Sigmoid colon (tissue), 7 donors: ENCODE measurements around the gene TP53BP2. TPM values are rescaled to one million over a fixed set of nuclear protein-coding genes. Genes with fewer than 3 reads are reported as not detected.
"Not testable (repeated sequence)": the region's sequence is repeated elsewhere in the genome, so short reads cannot be mapped to it uniquely, and the experiment has no call there.

Experiments used
- DNase-seq: peaks from one replicate; pipeline ENCODE4 v3.0.0-alpha.2; 2019
- H3K27ac ChIP-seq, 4 donors: fragments of 200-600 bp; sonication (generic); one replicate each; pipeline ENCODE4 v1.5.1; 2016 to 2019; ENCODE audit warnings: mild to moderate bottlenecking in 1 of 4
- H3K27me3 ChIP-seq, 3 donors: fragments of 200-600 bp; sonication (generic); one replicate each; pipeline ENCODE4 v1.5.1; 2019; ENCODE audit warnings: mild to moderate bottlenecking in 1 of 3
- H3K36me3 ChIP-seq, 4 donors: fragments of 200-600 bp; sonication (generic); one replicate each; pipeline ENCODE4 v1.5.1; 2016 to 2019
- H3K4me1 ChIP-seq, 4 donors: fragments of 200-600 bp; sonication (generic); one replicate each; pipeline ENCODE4 v1.5.1; 2017 to 2019
- H3K4me3 ChIP-seq, 4 donors: fragments of 200-600 bp; sonication (generic); one replicate each; pipeline ENCODE4 v1.5.1; 2017 to 2019; ENCODE audit warnings: mild to moderate bottlenecking in 2 of 4, moderate library complexity in 1 of 4
- H3K9me3 ChIP-seq, 4 donors: fragments of 200-600 bp in 3 of 4; sonication (generic) in 3 of 4; one replicate each; pipeline versions ENCODE4 v1.5.1 to v1.6.1; 2013 to 2019
- CTCF ChIP-seq, 4 experiments: fragments of 450-650 bp in 3 of 4; fragments of 200-600 bp in 1 of 4; IDR thresholded peaks; one replicate each; pipeline ENCODE4 v1.5.1; 2016 to 2019; ENCODE audit warnings: antibody characterized with exemption in 4 of 4, mild to moderate bottlenecking in 3 of 4, moderate library complexity in 2 of 4
- EP300 ChIP-seq, 4 donors: sonication (generic); formaldehyde crosslinking; IDR thresholded peaks; one replicate each; pipeline ENCODE4 v1.6.1; 2017; ENCODE audit warnings: antibody characterized with exemption in 4 of 4
- POLR2A ChIP-seq, 2 donors: fragments of 450-650 bp; IDR thresholded peaks; one replicate each; pipeline ENCODE4 v1.6.1; 2016; ENCODE audit warnings: antibody characterized with exemption in 2 of 2, mild to moderate bottlenecking in 2 of 2, moderate library complexity in 2 of 2
- POLR2AphosphoS5 ChIP-seq, 4 donors: sonication (generic); formaldehyde crosslinking; IDR thresholded peaks; one replicate each; pipeline ENCODE4 v1.6.1; 2017; ENCODE audit warnings: antibody characterized with exemption in 4 of 4
- WGBS, 2 donors: extraction: QIAGEN DNeasy Blood & Tissue Kit; methylation state at CpG; one replicate each; pipeline ENCODE4 v1.1.7; 2013; 5-methylcytosine and 5-hydroxymethylcytosine counted together
- intact Hi-C: fragments of 100-400 bp; cut with DNase I; formaldehyde crosslinking; loops from one replicate; pipeline ENCODE4 v1.15.1; 2023
- polyA plus RNA-seq, 3 donors: library from polyadenylated mRNA; stranded (reverse); fragments of 200-250 nt; gene quantifications; one replicate each; pipeline ENCODE4 v1.2.3, GENCODE V29; 2013
- total RNA-seq, 4 donors: library from RNA; depleted of rRNA; stranded (reverse); fragments of >200 nt; gene quantifications; one replicate each; pipeline ENCODE4 v1.1.0, GENCODE V29; 2016
- donor health status: healthy with polysubstance abuse.
- donor health status: Bipolar disorder and iron deficiency.
- donor health status: healthy.

Gene TP53BP2
- total and polyA plus RNA-seq, 7 donors, result 10.2 to 28.5 (median 24.6) TPM

GRCh38 chr1:223820515-223820858 lies 25.3 kb downstream of the TP53BP2 start:
- H3K9me3 ChIP-seq, result no peaks in the 10 kb centered on the region
- intact Hi-C loops, result no loop called here
- H3K27me3 ChIP-seq, result no peaks in the 10 kb centered on the region
- TF ChIP-seq POLR2A (IDR thresholded peaks at IDR 0.05) (no peak), CTCF (IDR thresholded peaks at IDR 0.05) (no peak)
- DNase-seq, result no peak
- H3K27ac ChIP-seq, result no peak overlapping the region
- peaks cover 0 to 9% (median under 1%) of the 10 kb centered on the region in 4 donors for H3K4me1 ChIP-seq
- H3K4me3 ChIP-seq, result no peak overlapping the region
- peaks cover 0 to 18% (median 0%) of the 10 kb centered on the region in 4 donors for H3K36me3 ChIP-seq
- WGBS, 2 donors, result 87 to 94% methylated on average over 2 of the region's 2 CpGs

- DNase-seq, result no peak
- Histone ChIP-seq H3K4me1 (peaks cover 0 to 6% (median 0%) of the 10 kb centered on the region in 4 donors), H3K27me3 (no peaks in the 10 kb centered on the region), H3K4me3 (no peak overlapping the region), H3K36me3 (peaks cover 0 to 18% (median 0%) of the 10 kb centered on the region in 4 donors), H3K9me3 (no peaks in the 10 kb centered on the region), H3K27ac (no peak overlapping the region)
- 52 to 72% methylated on average over 4 of the region's 4 CpGs for WGBS, 2 donors
- TF ChIP-seq EP300 (IDR thresholded peaks at IDR 0.05) (no peak), POLR2A (IDR thresholded peaks at IDR 0.05) (no peak), POLR2AphosphoS5 (IDR thresholded peaks at IDR 0.05) (no peak), CTCF (IDR thresholded peaks at IDR 0.05) (no peak)
- intact Hi-C loops, result no loop called here
Measured at GRCh38 chr1:223819730-223820514, 25.8 kb downstream of the TP53BP2 start.

DNA sequence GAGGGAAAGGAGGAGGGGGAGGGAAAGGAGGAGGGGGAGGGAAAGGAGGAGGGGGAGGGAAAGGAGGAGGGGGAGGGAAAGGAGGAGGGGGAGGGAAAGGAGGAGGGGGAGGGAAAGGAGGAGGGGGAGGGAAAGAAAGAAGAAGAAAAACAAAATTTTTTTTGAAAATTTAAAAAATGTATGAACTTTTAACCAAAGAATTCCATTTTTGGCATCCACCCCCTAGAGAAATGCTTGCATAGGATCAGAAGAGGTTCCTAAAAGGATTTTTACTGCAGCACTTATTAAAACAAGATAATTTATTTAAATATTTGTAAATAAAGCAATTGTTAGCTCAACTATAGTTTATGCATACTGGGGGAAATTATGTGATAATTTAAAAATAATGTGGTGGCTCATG lies 28.5 kb downstream of the TP53BP2 start:
- H3K4me3 ChIP-seq, H3K27ac ChIP-seq, H3K4me1 ChIP-seq, DNase-seq, H3K9me3 ChIP-seq, intact Hi-C loops, H3K27me3 ChIP-seq: not testable (repeated sequence)
- H3K36me3 ChIP-seq, result peaks cover 0 to 37% (median 8%) of the 10 kb centered on the region in 4 donors

DNA sequence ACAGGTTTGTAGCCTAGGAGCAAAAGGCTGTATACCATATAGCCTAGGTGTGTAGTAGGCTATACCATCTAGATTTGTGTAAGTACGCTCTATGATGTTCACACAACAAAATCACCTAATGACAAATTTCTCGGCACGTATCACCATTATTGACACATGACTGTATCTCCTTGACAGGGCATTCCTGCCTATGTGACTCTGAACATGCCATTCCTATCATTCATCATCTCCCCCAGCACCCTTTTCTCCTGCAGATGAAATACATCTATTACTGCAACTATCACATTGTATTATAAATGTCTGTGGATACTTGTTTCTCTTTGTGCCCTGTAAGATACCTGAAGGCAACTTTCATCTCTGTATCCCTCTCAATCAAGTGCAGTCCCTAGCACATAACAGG lies 29.9 kb downstream of the TP53BP2 start:
- Histone ChIP-seq H3K36me3 (peaks cover 0 to 38% (median 8%) of the 10 kb centered on the region in 4 donors), H3K4me1 (peaks cover 0 to 6% (median 0%) of the 10 kb centered on the region in 4 donors), H3K4me3 (no peak overlapping the region), H3K9me3 (no peaks in the 10 kb centered on the region), H3K27ac (no peak overlapping the region), H3K27me3 (no peaks in the 10 kb centered on the region)
- TF ChIP-seq POLR2AphosphoS5 (IDR thresholded peaks at IDR 0.05) (no peak), POLR2A (IDR thresholded peaks at IDR 0.05) (no peak), CTCF (IDR thresholded peaks at IDR 0.05) (no peak), EP300 (IDR thresholded peaks at IDR 0.05) (no peak)
- intact Hi-C loops, result no loop called here
- 91 to 96% methylated on average over 3 of the region's 3 CpGs for WGBS, 2 donors
- DNase-seq, result no peak

GRCh38 chr1:223815020-223815853 lies 30.5 kb downstream of the TP53BP2 start:
- no peak for DNase-seq
- WGBS, 2 donors, result 78 to 87% methylated on average over 4 of the region's 4 CpGs
- intact Hi-C loops, result no loop called here
- H3K36me3 ChIP-seq, result peaks cover 0 to 33% (median 8%) of the 10 kb centered on the region in 4 donors
- peaks cover 0 to 6% (median 0%) of the 10 kb centered on the region in 4 donors for H3K4me1 ChIP-seq
- H3K4me3 ChIP-seq, result no peak overlapping the region
- no peaks in the 10 kb centered on the region for H3K27me3 ChIP-seq
- TF ChIP-seq EP300 (IDR thresholded peaks at IDR 0.05) (no peak), POLR2AphosphoS5 (IDR thresholded peaks at IDR 0.05) (no peak), CTCF (IDR thresholded peaks at IDR 0.05) (no peak)
- no peak overlapping the region for H3K27ac ChIP-seq
- H3K9me3 ChIP-seq, result no peaks in the 10 kb centered on the region
